Muscle of leg (tissue), 11 donors: Measurements from ENCODE around the gene IFTAP. TPM values are rescaled to one million over a fixed set of nuclear protein-coding genes. Genes with fewer than 3 reads are reported as not detected.

ENCODE experiments used
- DNase-seq: peaks from one replicate; pipeline ENCODE4 v3.0.0; 2013
- H3K27ac ChIP-seq: one replicate; pipeline ENCODE4 v1.5.1; 2013; ENCODE audit warnings: mild to moderate bottlenecking, low read length, control low read depth
- H3K27me3 ChIP-seq: one replicate; pipeline ENCODE4 v1.6.1; 2013; ENCODE audit warnings: low read length; ENCODE audit not compliant: control insufficient read depth, insufficient read depth
- H3K36me3 ChIP-seq: one replicate; pipeline ENCODE4 v1.6.1; 2013; ENCODE audit warnings: low read length; ENCODE audit not compliant: control insufficient read depth, insufficient read depth
- H3K4me1 ChIP-seq: one replicate; pipeline ENCODE4 v1.6.1; 2013; ENCODE audit warnings: low read length; ENCODE audit not compliant: control insufficient read depth, insufficient read depth
- H3K4me3 ChIP-seq: one replicate; pipeline ENCODE4 v1.5.1; 2013; ENCODE audit warnings: low read length, control low read depth
- H3K9me3 ChIP-seq: replicated peaks from 2 replicates; pipeline ENCODE4 v1.6.1; 2013; ENCODE audit warnings: low read depth, low read length; ENCODE audit not compliant: control insufficient read depth
- WGBS: methylation state at CpG from one replicate; pipeline ENCODE4 v1.1.5; 2013; ENCODE audit warnings: missing lambda C conversion rate; ENCODE audit not compliant: insufficient coverage; 5-methylcytosine and 5-hydroxymethylcytosine counted together
- polyA plus RNA-seq, 8 donors: library from polyadenylated mRNA; unstranded; fragments of 120-200 nt; gene quantifications; one replicate each; pipeline versions ENCODE4 v1.2.1 to v1.2.3, GENCODE V29; 2013; ENCODE audit warnings: inconsistent platforms in 1 of 8, low replicate concordance in 1 of 8; ENCODE audit not compliant: insufficient read length in 8 of 8, insufficient read depth in 1 of 8
- total RNA-seq: library from RNA; stranded (reverse); fragments of 120-200 nt; gene quantifications from one replicate; pipeline ENCODE4 v1.2.4, GENCODE V29; 2013

IFTAP gene
- total and polyA plus RNA-seq, 9 donors = 40.3 to 57.4 (median 42.1) TPM

GRCh38 chr11:36566407-36567053 is 27.8 kb upstream of the IFTAP start:
- H3K36me3 ChIP-seq = no peaks in the 10 kb centered on the region
- peaks cover 3% of the 10 kb centered on the region for H3K4me1 ChIP-seq
- no peaks in the 10 kb centered on the region for H3K9me3 ChIP-seq
- no peak overlapping the region for H3K4me3 ChIP-seq
- H3K27ac ChIP-seq = no peak overlapping the region
- no CpG with 5 or more reads among the region's 4 CpGs for WGBS
- DNase-seq = no peak
- H3K27me3 ChIP-seq = peaks cover 3% of the 10 kb centered on the region

GRCh38 chr11:36567694-36568093 is 26.6 kb upstream of the IFTAP start, which contains the start of gene RAG1:
TSS of gene RAG1 (plus strand) at chr11:36568007. CDS start at chr11:36573305, 5,298 bp downstream.
- Histone ChIP-seq H3K36me3 (no peaks in the 10 kb centered on the region), H3K4me3 (no peak within 1 kb of the TSS), H3K27me3 (peaks cover 7% of the 10 kb centered on the region), H3K27ac (no peak within 1 kb of the TSS), H3K9me3 (no peaks in the 10 kb centered on the region), H3K4me1 (peaks cover 3% of the 10 kb centered on the region)
- WGBS = no CpG with 5 or more reads among the region's 1 CpG
- no peak for DNase-seq

- Histone ChIP-seq H3K9me3 (no peaks in the 10 kb centered on the region), H3K4me3 (no peak overlapping the region), H3K4me1 (peaks cover 3% of the 10 kb centered on the region), H3K36me3 (no peaks in the 10 kb centered on the region), H3K27ac (no peak overlapping the region), H3K27me3 (peaks cover 7% of the 10 kb centered on the region)
- DNase-seq = no peak
- no CpG with 5 or more reads among the region's 4 CpGs for WGBS
Measured at GRCh38 chr11:36569095-36569494, 25.2 kb upstream of the IFTAP start.

- H3K36me3 ChIP-seq = no peaks in the 10 kb centered on the region
- WGBS = 83% methylated on average over 8 of the region's 8 CpGs
Measured at GRCh38 chr11:36574486-36574885, 19.8 kb upstream of the IFTAP start.

GRCh38 chr11:36577373-36577772 is 16.9 kb upstream of the IFTAP start:
- DNase-seq = no peak
- WGBS = no CpG with 5 or more reads among the region's 2 CpGs

More at GRCh38 chr11:36574486-36574885, 19.8 kb upstream of the IFTAP start:
- no peaks in the 10 kb centered on the region for H3K9me3 ChIP-seq
- no peak overlapping the region for H3K27ac ChIP-seq
- peak; percentile 7 for DNase-seq
- peaks cover 4% of the 10 kb centered on the region for H3K27me3 ChIP-seq
- no peaks in the 10 kb centered on the region for H3K4me1 ChIP-seq
- no peak overlapping the region for H3K4me3 ChIP-seq

GRCh38 chr11:36577859-36578258 is 16.4 kb upstream of the IFTAP start:
- H3K9me3 ChIP-seq = no peaks in the 10 kb centered on the region
- WGBS = no CpG with 5 or more reads among the region's 2 CpGs
- peak; percentile 52 for DNase-seq
- H3K27me3 ChIP-seq = no peaks in the 10 kb centered on the region
- H3K4me1 ChIP-seq = no peaks in the 10 kb centered on the region
- peak overlapping the region; percentile 69 for H3K27ac ChIP-seq
- H3K36me3 ChIP-seq = no peaks in the 10 kb centered on the region
- no peak overlapping the region for H3K4me3 ChIP-seq

More at GRCh38 chr11:36577373-36577772, 16.9 kb upstream of the IFTAP start:
- Histone ChIP-seq H3K4me1 (no peaks in the 10 kb centered on the region), H3K36me3 (no peaks in the 10 kb centered on the region), H3K9me3 (no peaks in the 10 kb centered on the region), H3K27me3 (no peaks in the 10 kb centered on the region), H3K4me3 (no peak overlapping the region), H3K27ac (peak overlapping the region; percentile 69)

- no peaks in the 10 kb centered on the region for H3K9me3 ChIP-seq
Measured at GRCh38 chr11:36578458-36578857, 15.8 kb upstream of the IFTAP start.

GRCh38 chr11:36581536-36581935 is 12.8 kb upstream of the IFTAP start:
- Histone ChIP-seq H3K27me3 (no peaks in the 10 kb centered on the region), H3K9me3 (no peaks in the 10 kb centered on the region), H3K36me3 (no peaks in the 10 kb centered on the region), H3K4me3 (no peak overlapping the region), H3K27ac (no peak overlapping the region), H3K4me1 (no peaks in the 10 kb centered on the region)
- 88% methylated on average over 2 of the region's 2 CpGs for whole genome bisulfite sequencing
- no peak for DNase-seq

More at GRCh38 chr11:36578458-36578857, 15.8 kb upstream of the IFTAP start:
- Histone ChIP-seq H3K36me3 (no peaks in the 10 kb centered on the region), H3K4me3 (no peak overlapping the region), H3K27ac (no peak overlapping the region), H3K27me3 (no peaks in the 10 kb centered on the region), H3K4me1 (no peaks in the 10 kb centered on the region)
- DNase-seq = no peak
- no CpG with 5 or more reads among the region's 1 CpG for WGBS

- no peak overlapping the region for H3K4me3 ChIP-seq
- DNase-seq = no peak
- no peaks in the 10 kb centered on the region for H3K36me3 ChIP-seq
- H3K27me3 ChIP-seq = no peaks in the 10 kb centered on the region
- H3K4me1 ChIP-seq = no peaks in the 10 kb centered on the region
- 49% methylated on average over 3 of the region's 3 CpGs for WGBS
- no peaks in the 10 kb centered on the region for H3K9me3 ChIP-seq
- H3K27ac ChIP-seq = no peak overlapping the region
Measured at GRCh38 chr11:36583667-36584066, 10.6 kb upstream of the IFTAP start.

GRCh38 chr11:36586543-36586942 is 7.8 kb upstream of the IFTAP start:
- DNase-seq = no peak
- Histone ChIP-seq H3K4me3 (no peak overlapping the region), H3K4me1 (no peaks in the 10 kb centered on the region), H3K27me3 (peaks cover 2% of the 10 kb centered on the region), H3K27ac (no peak overlapping the region), H3K36me3 (no peaks in the 10 kb centered on the region), H3K9me3 (no peaks in the 10 kb centered on the region)

- DNase-seq = no peak
- no peaks in the 10 kb centered on the region for H3K9me3 ChIP-seq
- peaks cover 2% of the 10 kb centered on the region for H3K27me3 ChIP-seq
- WGBS = 60% methylated on average over 1 of the region's 1 CpG
- H3K36me3 ChIP-seq = no peaks in the 10 kb centered on the region
- no peaks in the 10 kb centered on the region for H3K4me1 ChIP-seq
- no peak overlapping the region for H3K4me3 ChIP-seq
- no peak overlapping the region for H3K27ac ChIP-seq
Measured at GRCh38 chr11:36588099-36588498, 6.2 kb upstream of the IFTAP start.
